ENCODE results near the gene TMEM254.
"Not testable (repeated sequence)": the region's sequence is repeated elsewhere in the genome, so short reads cannot be mapped to it uniquely, and the experiment has no call there.

DNA sequence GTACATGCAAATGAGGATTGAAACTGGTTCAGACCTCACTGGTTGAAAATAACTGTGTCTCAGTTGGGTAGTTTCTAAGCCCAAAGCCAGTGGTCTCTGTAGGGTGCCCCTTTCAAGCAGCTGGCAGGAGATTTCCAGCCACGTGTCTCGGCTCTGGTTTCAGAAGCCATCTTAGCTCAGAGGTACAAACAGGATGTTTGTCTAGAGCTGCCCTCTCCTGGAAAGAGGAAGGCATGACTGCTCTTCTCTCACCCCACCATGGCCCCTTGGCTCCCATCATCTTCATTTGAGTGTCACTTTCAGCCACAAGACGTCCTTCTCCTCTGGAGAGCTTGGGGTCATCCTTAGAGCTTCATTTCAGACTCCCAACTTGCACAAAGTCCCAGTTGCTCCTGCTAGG lies 49.3 kb upstream of the TMEM254 start:
- TF ChIP-seq, protein P1, sequence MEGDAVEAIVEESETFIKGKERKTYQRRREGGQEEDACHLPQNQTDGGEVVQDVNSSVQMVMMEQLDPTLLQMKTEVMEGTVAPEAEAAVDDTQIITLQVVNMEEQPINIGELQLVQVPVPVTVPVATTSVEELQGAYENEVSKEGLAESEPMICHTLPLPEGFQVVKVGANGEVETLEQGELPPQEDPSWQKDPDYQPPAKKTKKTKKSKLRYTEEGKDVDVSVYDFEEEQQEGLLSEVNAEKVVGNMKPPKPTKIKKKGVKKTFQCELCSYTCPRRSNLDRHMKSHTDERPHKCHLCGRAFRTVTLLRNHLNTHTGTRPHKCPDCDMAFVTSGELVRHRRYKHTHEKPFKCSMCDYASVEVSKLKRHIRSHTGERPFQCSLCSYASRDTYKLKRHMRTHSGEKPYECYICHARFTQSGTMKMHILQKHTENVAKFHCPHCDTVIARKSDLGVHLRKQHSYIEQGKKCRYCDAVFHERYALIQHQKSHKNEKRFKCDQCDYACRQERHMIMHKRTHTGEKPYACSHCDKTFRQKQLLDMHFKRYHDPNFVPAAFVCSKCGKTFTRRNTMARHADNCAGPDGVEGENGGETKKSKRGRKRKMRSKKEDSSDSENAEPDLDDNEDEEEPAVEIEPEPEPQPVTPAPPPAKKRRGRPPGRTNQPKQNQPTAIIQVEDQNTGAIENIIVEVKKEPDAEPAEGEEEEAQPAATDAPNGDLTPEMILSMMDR (IDR thresholded peaks at IDR 0.05; ENCODE audit: insufficient read depth, low read depth, low read length), result not testable (repeated sequence)
- not testable (repeated sequence) for TF ChIP-seq EZH2 (IDR thresholded peaks at IDR 0.05; ENCODE audit: insufficient read depth, low read length)

Measured in astrocyte (in vitro differentiated cells and primary cell).